GM12892 (cell line): ENCODE measurements around the gene SP110.

ENCODE experiments used
- POLR2A ChIP-seq: IDR thresholded peaks from 2 replicates; pipeline ENCODE4 v1.6.1; 2011; ENCODE audit warnings: low read depth, low read length, control low read depth
- TAF1 ChIP-seq: IDR thresholded peaks from 2 replicates; pipeline ENCODE4 v1.6.1; 2011; ENCODE audit warnings: low read depth, mild to moderate bottlenecking, control low read depth, low read length, borderline replicate concordance

- TF ChIP-seq POLR2A (no peak), TAF1 (no peak)
Measured at GRCh38 chr2:230205034-230205433, 14.8 kb downstream of the SP110 start.
